HG03342 (cell line): ENCODE measurements around the gene LHFPL2.
"Not testable (repeated sequence)": the region's sequence is repeated elsewhere in the genome, so short reads cannot be mapped to it uniquely, and the experiment has no call there.

Source experiments
- ATAC-seq: cut with Tn5 transposase; IDR thresholded peaks from one replicate; pipeline ENCODE4 v1.9.1; 2021; ENCODE audit warnings: mild to moderate bottlenecking, moderate library complexity; ENCODE audit not compliant: unreplicated experiment

The LHFPL2 gene

GRCh38 chr5:78487846-78488245 lies 160.7 kb downstream of the LHFPL2 start:
- ATAC-seq, result no peak

DNA sequence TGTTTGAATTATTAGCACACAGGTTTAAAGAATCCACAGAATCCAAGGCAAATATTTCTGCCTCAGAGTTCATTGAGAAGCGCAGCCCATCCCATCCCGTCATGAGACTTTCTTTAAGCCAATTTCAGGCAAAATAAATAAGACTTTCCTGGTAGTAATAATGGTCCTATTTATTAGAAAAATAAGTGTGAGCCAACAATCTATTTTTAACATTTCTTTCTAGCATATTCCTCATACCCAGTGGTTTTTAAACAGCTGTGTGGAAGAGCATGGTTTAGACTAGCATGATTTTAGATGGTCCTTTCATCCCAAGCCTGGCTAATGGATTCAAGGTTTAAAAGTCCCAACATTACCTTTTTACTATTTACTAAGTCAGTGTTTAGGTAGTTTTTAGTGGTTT lies 162.4 kb downstream of the LHFPL2 start:
- ATAC-seq, result no peak

GRCh38 chr5:78483809-78484521 lies 164.6 kb downstream of the LHFPL2 start:
- ATAC-seq, result peak; percentile 61

GRCh38 chr5:78482948-78483347 lies 165.6 kb downstream of the LHFPL2 start:
- no peak for ATAC-seq

DNA sequence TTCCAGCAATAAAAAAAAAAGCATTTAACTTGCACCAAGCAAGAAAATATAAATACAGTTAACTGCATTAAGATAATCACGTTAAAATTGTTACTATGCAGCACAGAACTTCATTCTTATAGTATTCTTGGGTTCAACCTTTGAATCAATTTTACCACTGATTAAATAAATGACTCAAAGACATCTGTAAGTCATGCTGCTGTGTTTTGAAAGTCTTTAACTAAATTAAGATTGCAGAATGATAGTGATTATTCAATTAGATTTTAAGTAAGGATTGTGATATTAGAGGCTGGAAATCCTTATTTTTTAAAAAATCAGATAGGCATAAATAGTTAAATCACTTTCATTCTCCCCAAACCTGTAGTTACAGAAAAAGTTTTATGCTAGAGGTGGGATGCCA lies 171.8 kb downstream of the LHFPL2 start:
- no peak for ATAC-seq

GRCh38 chr5:78475370-78475769 lies 173.2 kb downstream of the LHFPL2 start:
- no peak for ATAC-seq

DNA sequence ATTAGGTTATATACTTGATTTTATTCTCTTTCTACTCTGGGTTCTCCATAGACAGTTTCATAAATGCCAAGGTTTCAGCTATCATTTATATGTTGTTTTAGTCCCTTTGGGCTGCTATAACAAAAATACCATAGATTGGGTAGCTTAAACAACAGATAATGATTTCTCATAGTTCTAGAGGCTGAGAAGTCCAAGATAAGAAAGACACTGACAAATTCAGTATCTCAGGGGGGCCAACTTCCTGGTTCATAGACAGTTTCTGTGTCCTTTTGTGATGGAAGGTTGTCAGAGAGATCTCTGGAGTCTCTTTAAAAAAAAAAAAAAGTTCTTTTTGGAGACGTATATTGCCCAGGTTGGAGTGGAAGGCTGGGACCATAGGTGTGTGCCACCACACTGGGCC lies 174.8 kb downstream of the LHFPL2 start:
- no peak for ATAC-seq

DNA sequence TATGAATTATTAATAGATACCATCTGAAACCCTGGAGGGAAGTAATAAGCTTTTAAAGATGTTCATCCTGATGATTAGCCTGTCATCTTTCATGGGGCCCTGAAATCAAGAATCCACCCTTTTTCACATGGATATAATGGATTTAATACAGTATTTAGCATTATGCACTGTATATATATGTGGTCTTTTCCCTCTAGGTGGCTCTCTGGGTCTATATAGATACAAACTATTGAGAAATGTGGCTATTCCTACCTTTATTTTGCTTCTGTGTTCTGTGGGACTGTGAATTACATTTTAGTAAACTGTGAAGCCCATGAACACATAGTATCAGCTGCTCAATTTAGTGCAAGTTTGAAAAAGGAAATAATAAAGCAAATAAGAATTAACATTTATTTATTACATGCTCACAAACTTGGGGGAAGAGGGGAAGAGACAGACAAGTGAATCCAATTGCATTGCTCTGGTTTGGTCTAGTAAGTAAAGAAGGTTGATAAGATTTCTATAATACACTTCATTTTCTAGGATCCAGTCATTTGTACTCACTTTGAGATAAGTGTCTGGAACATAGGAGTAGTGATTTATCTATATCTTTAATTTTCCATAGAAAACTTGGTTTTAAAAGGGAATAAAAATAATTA lies 176.0 kb downstream of the LHFPL2 start:
- ATAC-seq, result no peak

- ATAC-seq, result no peak
Observed at GRCh38 chr5:78471896-78472295, 176.7 kb downstream of the LHFPL2 start.

DNA sequence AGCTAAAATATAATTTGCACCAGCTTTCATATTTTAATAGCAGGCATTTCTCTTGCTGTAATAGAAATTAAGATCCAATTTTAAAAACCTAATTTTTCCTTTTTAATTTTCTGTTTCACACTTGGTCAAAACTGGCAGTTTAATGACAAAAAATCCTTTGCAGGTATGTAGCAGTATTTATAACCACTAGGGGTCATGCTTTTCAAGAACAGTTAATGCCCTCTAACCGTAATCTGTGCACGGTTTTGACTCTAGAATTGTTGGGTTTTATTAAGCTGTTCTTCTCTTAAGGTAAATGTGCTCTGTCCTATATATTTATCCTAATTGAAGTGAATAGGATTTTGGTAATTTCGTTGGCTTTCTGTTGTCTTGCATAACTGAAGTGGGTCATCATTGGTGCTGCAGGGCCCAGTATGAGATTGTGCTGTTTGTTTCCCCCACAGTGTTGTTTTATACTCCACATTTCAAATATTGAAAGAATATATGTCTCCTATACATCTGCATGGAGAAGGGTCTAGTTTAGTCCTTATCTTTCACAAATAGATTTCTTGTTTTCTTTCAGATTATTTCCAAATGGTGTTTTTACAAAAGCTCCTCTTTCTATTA lies 180.7 kb downstream of the LHFPL2 start:
- ATAC-seq, result no peak

GRCh38 chr5:78467140-78467539 lies 181.4 kb downstream of the LHFPL2 start:
- no peak for ATAC-seq

DNA sequence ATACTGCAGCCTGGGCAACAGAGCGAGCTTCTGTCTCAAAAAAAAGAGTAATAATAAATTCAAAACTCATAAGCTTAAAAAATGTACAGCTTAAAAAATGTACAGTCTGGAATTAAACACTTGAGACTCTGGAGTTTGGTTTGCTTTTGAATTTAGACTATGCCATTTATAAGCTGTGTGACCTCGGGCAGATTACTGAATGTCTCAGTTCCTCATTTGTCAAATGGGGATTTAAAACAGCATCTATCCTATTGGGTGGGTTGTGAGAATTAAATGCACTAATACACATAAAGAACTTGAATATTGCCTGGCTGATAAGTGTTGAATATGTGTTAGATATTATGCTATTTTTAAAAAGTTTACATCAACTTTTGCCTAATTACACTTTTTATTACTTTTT lies 189.7 kb downstream of the LHFPL2 start:
- no peak for ATAC-seq

- not testable (repeated sequence) for ATAC-seq
Observed at GRCh38 chr5:78457507-78457906, 191.1 kb downstream of the LHFPL2 start.

DNA sequence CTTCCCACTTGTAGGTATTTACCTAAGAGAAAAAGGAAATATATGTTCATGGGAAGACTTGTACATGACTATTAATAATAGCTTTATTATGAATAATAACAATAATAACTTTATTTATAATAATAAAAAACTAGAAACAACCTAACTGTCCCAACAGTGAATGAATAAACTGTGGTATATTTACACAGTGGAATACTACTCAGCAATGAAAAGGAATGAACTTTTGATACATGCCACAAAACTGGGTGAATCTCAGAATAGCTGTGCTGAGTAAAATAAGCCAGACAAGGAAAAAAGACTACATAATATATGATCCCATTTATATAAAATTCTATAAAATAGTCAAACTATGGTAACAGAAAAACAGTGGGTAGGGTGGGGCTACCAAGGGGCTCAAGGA lies 199.5 kb downstream of the LHFPL2 start:
- no peak for ATAC-seq

DNA sequence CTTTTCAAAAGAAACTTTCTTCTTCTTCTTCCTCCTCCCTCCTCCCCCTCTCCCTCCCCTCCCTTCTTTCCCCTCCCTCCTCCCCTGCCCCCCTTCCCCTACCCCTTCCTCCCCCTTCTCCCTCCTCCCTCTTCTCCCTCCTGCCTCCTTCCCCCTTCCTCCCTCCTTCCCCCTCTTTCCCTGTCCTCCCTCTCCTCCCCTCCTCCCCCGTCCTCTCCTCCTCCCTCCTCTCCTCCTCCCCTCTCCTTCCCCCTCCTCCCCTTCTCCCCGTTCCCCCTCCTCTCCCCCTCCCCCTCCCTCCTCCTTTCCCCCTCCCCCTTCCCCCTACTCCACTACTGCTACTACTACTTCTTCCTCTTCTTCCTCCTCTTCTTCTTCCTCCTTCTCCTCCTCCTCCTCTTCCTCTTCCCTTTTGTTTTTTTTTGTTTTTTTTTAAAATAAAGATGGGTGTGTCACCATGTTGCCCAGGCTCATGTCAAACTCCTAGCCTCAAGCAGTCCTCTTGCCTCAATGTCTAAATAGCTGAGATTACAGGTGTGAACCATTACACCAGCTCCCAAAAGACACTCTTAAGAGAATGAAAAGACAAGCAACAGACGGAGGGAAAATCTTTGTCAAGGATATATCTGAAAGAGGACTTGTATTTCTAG lies 200.7 kb downstream of the LHFPL2 start:
- ATAC-seq, result no peak
